Endothelial cell of umbilical vein (primary cell): ENCODE data around the gene PPY. TPM values are rescaled to one million over a fixed set of nuclear protein-coding genes. Genes with fewer than 3 reads are reported as not detected.

Experiments
- BruUV-seq: library from RNA; stranded (reverse); fragments of 400-500 nt; replicated peaks from 2 replicates; lab custom pipeline; 2021; lab: Mats Ljungman, UMichigan
- CTCF ChIA-PET: fragments of 300-600, 350-600 bp; sonication (Branson Sonifier 250); formaldehyde crosslinking; loops from one replicate; lab custom pipeline; 2021; ENCODE audit warnings: antibody characterized with exemption, inconsistent platforms; lab: Charles Lee
- POLR2A ChIA-PET: fragments of 300-600, 350-600 bp; sonication (Branson Sonifier 250); formaldehyde crosslinking; loops from one replicate; lab custom pipeline; 2021; ENCODE audit warnings: antibody characterized with exemption, inconsistent platforms; lab: Charles Lee
- DNase-seq: peaks from one replicate; pipeline ENCODE4 v3.0.0-alpha.2; 2011; ENCODE audit warnings: low read depth, low spot score
- FAIRE-seq: peaks from 2 replicates; lab custom pipeline; 2011; peaks lifted over from hg19 to GRCh38; lab: Jason Lieb, UNC
- H2AFZ ChIP-seq: 2 replicates; pipeline ENCODE4 v1.6.0; 2012; ENCODE audit warnings: low read depth, low read length, control low read depth, inconsistent platforms
- H3K27ac ChIP-seq: 2 replicates; pipeline ENCODE4 v1.5.1; 2011; ENCODE audit warnings: low read depth, mild to moderate bottlenecking, control low read depth, low read length, moderate library complexity; ENCODE audit not compliant: insufficient read depth
- H3K27me3 ChIP-seq, 2 experiments: 2 replicates each; pipeline versions ENCODE4 v1.6.0 to v1.6.1; 2011; ENCODE audit warnings: low read length in 2 of 2, mixed read lengths in 1 of 2; ENCODE audit not compliant: control insufficient read depth in 2 of 2, insufficient read depth in 2 of 2
- H3K36me3 ChIP-seq, 2 experiments: 2 replicates in 1 of 2; 3 replicates in 1 of 2; pipeline ENCODE4 v1.5.1; 2011; ENCODE audit warnings: low read length in 2 of 2, mild to moderate bottlenecking in 1 of 2, moderate library complexity in 1 of 2; ENCODE audit not compliant: control insufficient read depth in 2 of 2, insufficient read depth in 2 of 2; ENCODE audit errors: extremely low read depth in 1 of 2
- H3K4me1 ChIP-seq: 3 replicates; pipeline ENCODE4 v1.5.1; 2011; ENCODE audit warnings: mild to moderate bottlenecking, low read length; ENCODE audit not compliant: control insufficient read depth, insufficient read depth; ENCODE audit errors: extremely low read depth
- H3K4me2 ChIP-seq: 2 replicates; pipeline ENCODE4 v1.6.1; 2011; ENCODE audit warnings: low read length, control low read depth, mixed read lengths; ENCODE audit not compliant: insufficient read depth
- H3K4me3 ChIP-seq, 3 experiments: fragments of 200-600 bp in 1 of 3; sonication (generic), shearing (Covaris generic) in 1 of 3; replicated peaks in 1 of 3; 2 replicates each; pipeline ENCODE4 v1.5.1; 2011 to 2016; ENCODE audit warnings: control low read depth in 3 of 3, low read length in 3 of 3, mild to moderate bottlenecking in 2 of 3, inconsistent platforms in 1 of 3, low read depth in 1 of 3, moderate library complexity in 1 of 3; ENCODE audit not compliant: insufficient read depth in 1 of 3
- H3K79me2 ChIP-seq: 2 replicates; pipeline ENCODE4 v1.6.0; 2012; ENCODE audit warnings: low read length, inconsistent platforms; ENCODE audit not compliant: control insufficient read depth, insufficient read depth
- H3K9ac ChIP-seq: replicated peaks from 2 replicates; pipeline ENCODE3; 2011; ENCODE audit warnings: low read length, control low read depth; ENCODE audit not compliant: insufficient read depth; ENCODE audit errors: extremely low read depth
- H3K9me1 ChIP-seq: replicated peaks from 3 replicates; pipeline ENCODE4 v1.6.0; 2011; ENCODE audit warnings: mild to moderate bottlenecking, low read length; ENCODE audit not compliant: control insufficient read depth, insufficient read depth; ENCODE audit errors: extremely low read depth
- H3K9me3 ChIP-seq: replicated peaks from 2 replicates; pipeline ENCODE4 v1.5.1; 2012; ENCODE audit warnings: low read length, inconsistent platforms; ENCODE audit not compliant: control insufficient read depth, insufficient read depth
- H4K20me1 ChIP-seq: replicated peaks from 2 replicates; pipeline ENCODE3; 2011; ENCODE audit warnings: mild to moderate bottlenecking, low read length; ENCODE audit not compliant: control insufficient read depth, insufficient read depth; ENCODE audit errors: extremely low read depth
- CTCF ChIP-seq, 2 donors: IDR thresholded peaks; 1 replicate in 1 of 2; 2 replicates in 1 of 2; pipeline ENCODE4 v1.5.1; 2011; ENCODE audit warnings: low read length in 2 of 2, mild to moderate bottlenecking in 2 of 2, moderate library complexity in 2 of 2, control low read depth in 1 of 2, inconsistent platforms in 1 of 2, low read depth in 1 of 2; ENCODE audit not compliant: insufficient read depth in 1 of 2; ENCODE audit errors: extremely low read depth in 1 of 2
- EZH2 ChIP-seq: IDR thresholded peaks from 2 replicates; pipeline ENCODE4 v1.6.1; 2012; ENCODE audit warnings: borderline replicate concordance, low read depth, mild to moderate bottlenecking, moderate library complexity, low read length, inconsistent platforms; ENCODE audit not compliant: severe bottlenecking
- FOS ChIP-seq: IDR thresholded peaks from 2 replicates; pipeline ENCODE4 v1.6.1; 2011; ENCODE audit warnings: mild to moderate bottlenecking, low read length, moderate library complexity, borderline replicate concordance; ENCODE audit not compliant: insufficient read depth
- GATA2 ChIP-seq: IDR thresholded peaks from 2 replicates; pipeline ENCODE4 v1.7.0; 2011; ENCODE audit warnings: low read depth, mild to moderate bottlenecking, moderate library complexity, mixed read lengths, low read length; ENCODE audit not compliant: insufficient read length, insufficient read depth
- JUN ChIP-seq: IDR thresholded peaks from 2 replicates; pipeline ENCODE4 v1.6.1; 2011; ENCODE audit warnings: borderline replicate concordance, low read depth; ENCODE audit not compliant: insufficient read length, insufficient read depth
- MYC ChIP-seq: IDR thresholded peaks from one replicate; pipeline ENCODE4 v1.6.1; 2011; ENCODE audit warnings: mild to moderate bottlenecking, low read depth, low read length
- POLR2A ChIP-seq: IDR thresholded peaks from 2 replicates; pipeline ENCODE4 v1.6.1; 2012; ENCODE audit warnings: low read depth, mild to moderate bottlenecking, control low read depth, low read length
- POLR2AphosphoS5 ChIP-seq: IDR thresholded peaks from 2 replicates; pipeline ENCODE4 v1.6.1; 2012; ENCODE audit warnings: low read depth, mild to moderate bottlenecking, control low read depth, low read length, moderate library complexity; ENCODE audit not compliant: insufficient read depth
- dilution Hi-C: fragments of 300-500 bp; cut with MboI; formaldehyde crosslinking; loops from one replicate; pipeline ENCODE4 v1.15.0; 2019; ENCODE audit warnings: low sequenced_read_pairs; ENCODE audit not compliant: extremely low pct_ligation_motif_present
- intact Hi-C: fragments of 100-400 bp; cut with micrococcal nuclease; formaldehyde crosslinking; loops from one replicate; pipeline ENCODE4 v1.10.0; 2022
- polyA plus RNA-seq, 4 experiments: library from polyadenylated mRNA; depleted of rRNA in 3 of 4; stranded (reverse) in 3 of 4; unstranded in 1 of 4; fragments of >200 nt; gene quantifications; 2 replicates each; pipeline versions ENCODE4 v1.2.1 to v1.2.3, GENCODE V29; 2011 to 2012; ENCODE audit warnings: missing spikeins in 1 of 4
- total RNA-seq: library from RNA; stranded (reverse); gene quantifications from 2 replicates; pipeline ENCODE4 v1.2.3, GENCODE V29; 2021
- TF ChIP-seq, protein P1 (sequence below): IDR thresholded peaks from 2 replicates; pipeline ENCODE4 v1.6.1; 2011; ENCODE audit not compliant: insufficient read depth, insufficient read length

The PPY gene
- total and polyA plus RNA-seq, 2 donors (not counting 3 experiments of a cell fraction or from before 2014, with no cell fraction given): not detected

DNA sequence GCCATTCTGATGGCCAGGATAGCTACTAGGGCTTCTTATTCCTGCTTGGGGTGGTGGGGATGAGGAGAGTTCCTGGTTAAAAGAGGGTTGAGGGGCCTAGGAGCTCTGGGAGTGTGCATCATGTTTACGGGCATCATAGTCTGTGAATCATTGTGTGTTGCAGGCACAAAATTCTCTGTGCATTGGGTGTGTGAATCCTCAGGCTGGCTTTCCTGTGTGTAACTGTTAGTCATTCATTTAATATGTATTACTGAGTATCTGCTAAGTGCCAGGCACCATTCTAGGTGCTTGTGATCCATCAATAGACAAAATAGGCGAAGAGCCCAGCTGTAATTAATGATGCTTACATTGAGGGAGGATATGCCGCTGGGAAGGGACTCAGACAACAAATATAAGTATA, 5.8 kb downstream of the PPY start:
- no peaks in the 10 kb centered on the region for H3K9me1 ChIP-seq
- no peak overlapping the region for H3K4me3 ChIP-seq
- intact Hi-C loops: no loop called here
- H3K79me2 ChIP-seq: no peaks in the 10 kb centered on the region
- H3K9me3 ChIP-seq: no peaks in the 10 kb centered on the region
- BruUV-seq: no TSS peak
- DNase-seq: no peak
- no peak overlapping the region for H3K27ac ChIP-seq
- ChIA-PET POLR2A (no interaction called here), CTCF (no interaction called here)
- H3K9ac ChIP-seq: no peak overlapping the region
- H2AFZ ChIP-seq: no peak overlapping the region
- FAIRE-seq: no peak
- H4K20me1 ChIP-seq: no peaks in the 10 kb centered on the region
- dilution Hi-C loops: no loop called here
- no peaks in the 10 kb centered on the region for H3K36me3 ChIP-seq
- no peaks in the 10 kb centered on the region for H3K4me1 ChIP-seq
- H3K27me3 ChIP-seq: peaks cover 0 to 4% of the 10 kb centered on the region in 2 experiments
- H3K4me2 ChIP-seq: no peak overlapping the region
- TF ChIP-seq FOS (no peak), GATA2 (no peak), JUN (no peak), CTCF (IDR thresholded peaks at IDR 0.05; ENCODE audit: extremely low read depth in 1 of 2, insufficient read depth in 1 of 2, low read depth in 1 of 2, low read length in 2 of 2) (no peak), EZH2 (no peak), POLR2A (no peak), MYC (no peak), POLR2AphosphoS5 (no peak)
- TF ChIP-seq, protein P1, sequence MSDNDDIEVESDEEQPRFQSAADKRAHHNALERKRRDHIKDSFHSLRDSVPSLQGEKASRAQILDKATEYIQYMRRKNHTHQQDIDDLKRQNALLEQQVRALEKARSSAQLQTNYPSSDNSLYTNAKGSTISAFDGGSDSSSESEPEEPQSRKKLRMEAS: no peak
